OCI-LY1 (cell line): Measurements from ENCODE around the gene ENDOU.
A peak's percentile ranks its signal among the peaks of the same experiment; 100 is the strongest.

Source experiments
- H2AFZ ChIP-seq: fragments of 200-600 bp; sonication (generic), shearing (Covaris generic); 2 replicates; pipeline ENCODE4 v1.6.0; 2014; ENCODE audit warnings: antibody characterized with exemption, mild to moderate bottlenecking, low read length
- H3F3A ChIP-seq: fragments of 200-600 bp; sonication (generic), shearing (Covaris generic); 2 replicates; pipeline ENCODE4 v1.6.0; 2014; ENCODE audit warnings: mild to moderate bottlenecking, antibody characterized with exemption, low read length, moderate library complexity; ENCODE audit not compliant: insufficient read depth
- H3K27ac ChIP-seq: fragments of 200-600 bp; sonication (generic); 2 replicates; pipeline ENCODE4 v1.5.1; 2014; ENCODE audit warnings: low read length, mixed run types, mild to moderate bottlenecking, low read depth; ENCODE audit not compliant: poor library complexity, severe bottlenecking
- H3K27me3 ChIP-seq: fragments of 200-600 bp; sonication (generic); 2 replicates; pipeline ENCODE4 v1.6.0; 2014; ENCODE audit warnings: antibody characterized with exemption, mild to moderate bottlenecking, low read length, moderate library complexity; ENCODE audit not compliant: insufficient read depth
- H3K36me3 ChIP-seq: fragments of 200-600 bp; sonication (generic); 2 replicates; pipeline ENCODE4 v1.6.1; 2014; ENCODE audit warnings: mild to moderate bottlenecking, antibody characterized with exemption, low read length, moderate library complexity, mixed read lengths; ENCODE audit not compliant: insufficient read depth
- H3K4me1 ChIP-seq: fragments of 200-600 bp; sonication (generic); 2 replicates; pipeline ENCODE4 v1.5.1; 2014; ENCODE audit warnings: mild to moderate bottlenecking, low read length, moderate library complexity; ENCODE audit not compliant: insufficient read depth, severe bottlenecking
- H3K4me2 ChIP-seq: fragments of 200-600 bp; sonication (generic), shearing (Covaris generic); 2 replicates; pipeline ENCODE4 v1.6.1; 2014; ENCODE audit warnings: low read length
- H3K4me3 ChIP-seq: fragments of 200-600 bp; sonication (generic); 2 replicates; pipeline ENCODE4 v1.5.1; 2014; ENCODE audit warnings: low read length, low read depth, mild to moderate bottlenecking, mixed read lengths; ENCODE audit not compliant: poor library complexity, severe bottlenecking
- H3K79me2 ChIP-seq: fragments of 200-600 bp; shearing (Covaris generic); 2 replicates; pipeline ENCODE4 v1.6.1; 2016; ENCODE audit warnings: mixed run types, low read length, mixed read lengths; ENCODE audit not compliant: insufficient read depth
- H3K9ac ChIP-seq: fragments of 200-600 bp; sonication (generic), shearing (Covaris generic); 2 replicates; pipeline ENCODE4 v1.6.1; 2014; ENCODE audit warnings: mild to moderate bottlenecking, low read length, mixed read lengths
- H3K9me2 ChIP-seq: fragments of 200-600 bp; sonication (generic), shearing (Covaris generic); 2 replicates; pipeline ENCODE4 v1.6.1; 2014; ENCODE audit warnings: low read depth, mild to moderate bottlenecking, low read length, mixed read lengths
- H3K9me3 ChIP-seq: fragments of 200-600 bp; shearing (Covaris generic); 2 replicates; pipeline ENCODE4 v1.6.1; 2014; ENCODE audit warnings: low read length, mixed read lengths
- H4K20me1 ChIP-seq: fragments of 200-600 bp; sonication (generic), shearing (Covaris generic); 2 replicates; pipeline ENCODE4 v1.6.0; 2016; ENCODE audit warnings: mild to moderate bottlenecking, low read length; ENCODE audit not compliant: insufficient read depth
- EZH2 ChIP-seq: fragments of 200-600 bp; sonication (generic), shearing (Covaris generic); IDR thresholded peaks from 2 replicates; pipeline ENCODE4 v1.8.0; 2017; ENCODE audit warnings: borderline replicate concordance, mixed run types, mild to moderate bottlenecking, antibody characterized with exemption, low read length, moderate library complexity, mixed read lengths
- TF ChIP-seq, protein P1 (sequence below): fragments of 200-600 bp; sonication (generic), shearing (Covaris generic); IDR thresholded peaks from 2 replicates; pipeline ENCODE4 v1.5.1; 2017; ENCODE audit warnings: mild to moderate bottlenecking, antibody characterized with exemption, low read length, moderate library complexity, mixed read lengths

The ENDOU gene

DNA sequence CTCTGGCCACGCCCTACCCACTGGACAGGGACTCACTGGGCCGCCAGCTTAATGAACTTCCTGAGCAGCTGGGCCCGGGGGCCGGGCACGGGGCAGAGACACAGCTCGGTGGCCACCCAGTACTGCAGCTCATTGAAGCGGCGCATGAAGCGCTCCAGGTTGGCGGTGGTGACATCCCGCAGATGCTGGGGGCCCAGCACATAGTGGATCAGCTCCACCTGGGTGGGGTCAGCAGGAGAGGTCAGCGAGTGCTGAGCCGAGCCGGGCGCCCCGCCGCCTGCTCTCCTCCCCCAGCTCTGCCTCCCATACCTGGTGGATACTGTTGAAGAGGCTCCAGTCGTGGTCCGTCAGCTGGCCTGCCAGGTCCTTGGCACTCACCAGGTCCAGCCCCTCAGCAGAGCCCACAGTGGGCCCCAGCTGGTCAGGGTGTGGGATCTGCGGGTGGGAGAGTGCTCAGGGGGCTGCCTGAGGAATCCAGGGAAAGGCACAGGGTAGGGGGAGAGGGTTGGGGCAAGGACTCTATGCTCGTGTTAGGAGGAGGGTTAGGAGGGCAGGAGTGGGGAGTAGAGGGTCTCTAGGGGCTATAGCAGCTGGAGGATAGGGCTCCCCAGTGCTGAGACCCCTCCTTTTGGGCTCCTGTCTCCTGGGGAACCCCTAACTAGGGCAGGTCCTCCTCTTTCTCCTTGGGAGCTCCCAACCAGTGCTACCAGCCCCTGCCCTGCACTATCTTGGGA lies 15.5 kb upstream of the ENDOU start:
- Histone ChIP-seq H3K36me3 (no peaks in the 10 kb centered on the region), H3K27me3 (no peaks in the 10 kb centered on the region), H3F3A (peaks cover 5% of the 10 kb centered on the region; the same call in 1 of the 2 replicates), H3K4me2 (peak overlapping the region; percentile 43; the same call in 1 of the 2 replicates), H3K79me2 (no peaks in the 10 kb centered on the region), H3K9me3 (no peaks in the 10 kb centered on the region), H3K4me3 (peak overlapping the region; percentile 13), H2AFZ (no peak overlapping the region), H3K9ac (no peak overlapping the region; the same call in 1 of the 2 replicates), H3K27ac (peak overlapping the region; percentile 38), H4K20me1 (no peaks in the 10 kb centered on the region), H3K9me2 (no peaks in the 10 kb centered on the region), H3K4me1 (peaks cover 23% of the 10 kb centered on the region)
- TF ChIP-seq, protein P1, sequence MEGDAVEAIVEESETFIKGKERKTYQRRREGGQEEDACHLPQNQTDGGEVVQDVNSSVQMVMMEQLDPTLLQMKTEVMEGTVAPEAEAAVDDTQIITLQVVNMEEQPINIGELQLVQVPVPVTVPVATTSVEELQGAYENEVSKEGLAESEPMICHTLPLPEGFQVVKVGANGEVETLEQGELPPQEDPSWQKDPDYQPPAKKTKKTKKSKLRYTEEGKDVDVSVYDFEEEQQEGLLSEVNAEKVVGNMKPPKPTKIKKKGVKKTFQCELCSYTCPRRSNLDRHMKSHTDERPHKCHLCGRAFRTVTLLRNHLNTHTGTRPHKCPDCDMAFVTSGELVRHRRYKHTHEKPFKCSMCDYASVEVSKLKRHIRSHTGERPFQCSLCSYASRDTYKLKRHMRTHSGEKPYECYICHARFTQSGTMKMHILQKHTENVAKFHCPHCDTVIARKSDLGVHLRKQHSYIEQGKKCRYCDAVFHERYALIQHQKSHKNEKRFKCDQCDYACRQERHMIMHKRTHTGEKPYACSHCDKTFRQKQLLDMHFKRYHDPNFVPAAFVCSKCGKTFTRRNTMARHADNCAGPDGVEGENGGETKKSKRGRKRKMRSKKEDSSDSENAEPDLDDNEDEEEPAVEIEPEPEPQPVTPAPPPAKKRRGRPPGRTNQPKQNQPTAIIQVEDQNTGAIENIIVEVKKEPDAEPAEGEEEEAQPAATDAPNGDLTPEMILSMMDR = no peak
- no peak for TF ChIP-seq EZH2

DNA sequence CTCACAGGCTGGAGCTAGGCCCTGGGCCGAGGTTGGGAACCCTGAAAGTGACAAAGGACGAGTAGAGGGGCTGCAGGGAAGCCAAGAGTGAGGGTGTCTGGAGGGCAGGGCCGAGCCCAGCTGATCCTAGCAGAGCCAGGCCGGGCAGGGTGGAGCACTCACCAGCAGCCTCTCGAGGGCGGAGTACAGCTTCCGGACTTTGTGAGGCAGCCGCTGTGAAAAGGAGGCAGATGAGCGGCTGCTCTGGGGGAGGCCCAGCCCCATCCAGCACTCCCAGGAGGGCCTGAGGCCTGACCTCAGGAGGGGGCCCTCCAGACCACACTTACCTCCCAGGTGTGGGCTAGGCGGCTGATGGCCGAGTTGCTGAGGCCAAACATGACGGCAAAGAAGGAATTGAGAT lies 14.7 kb upstream of the ENDOU start:
- Histone ChIP-seq H3K9ac (no peak overlapping the region), H3K4me2 (peak overlapping the region; percentile 43; the same call in 1 of the 2 replicates), H3K9me2 (no peaks in the 10 kb centered on the region), H2AFZ (no peak overlapping the region), H4K20me1 (no peaks in the 10 kb centered on the region), H3K4me3 (peak overlapping the region; percentile 13), H3K27ac (peak overlapping the region; percentile 38), H3K36me3 (no peaks in the 10 kb centered on the region), H3K9me3 (no peaks in the 10 kb centered on the region), H3K4me1 (peaks cover 23% of the 10 kb centered on the region), H3K27me3 (no peaks in the 10 kb centered on the region), H3F3A (peaks cover 5% of the 10 kb centered on the region; the same call in 1 of the 2 replicates), H3K79me2 (no peaks in the 10 kb centered on the region)
- no peak for TF ChIP-seq EZH2
- TF ChIP-seq, protein P1 = no peak

DNA sequence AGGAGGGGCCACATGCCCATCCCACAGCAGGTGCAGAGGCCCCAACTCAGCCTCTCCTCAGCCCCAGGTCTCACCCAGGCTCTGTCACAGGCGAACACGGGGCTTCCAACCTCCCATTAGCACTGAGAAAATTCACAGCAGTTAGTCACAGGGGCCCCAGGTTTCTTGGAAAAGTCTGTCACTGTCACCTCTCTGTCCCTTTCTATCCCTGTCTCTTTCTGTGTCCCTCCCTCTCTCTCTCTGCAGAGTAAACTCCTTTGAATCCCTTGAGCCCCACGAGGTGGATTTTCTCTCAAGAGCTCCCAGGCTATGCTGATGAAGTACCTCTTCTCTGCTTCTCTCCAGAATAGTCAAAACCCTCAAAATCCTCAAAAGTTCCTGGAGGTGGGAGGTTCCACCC lies 14.0 kb upstream of the ENDOU start:
- Histone ChIP-seq H4K20me1 (no peaks in the 10 kb centered on the region), H3K9me2 (no peaks in the 10 kb centered on the region), H3K4me1 (peaks cover 23% of the 10 kb centered on the region), H3K9me3 (no peaks in the 10 kb centered on the region), H3K9ac (no peak overlapping the region), H3F3A (peaks cover 5% of the 10 kb centered on the region; the same call in 1 of the 2 replicates), H3K4me3 (no peak overlapping the region), H2AFZ (no peak overlapping the region), H3K27me3 (no peaks in the 10 kb centered on the region), H3K79me2 (no peaks in the 10 kb centered on the region), H3K27ac (no peak overlapping the region), H3K36me3 (no peaks in the 10 kb centered on the region), H3K4me2 (no peak overlapping the region)
- TF ChIP-seq EZH2 = no peak
- TF ChIP-seq, protein P1 = no peak
